Stimulated activated effector memory CD8-positive, alpha-beta T cell treated with anti-CD3 and anti-CD28 coated beads, Interleukin-12 subunit alpha, Interleukin-12 subunit beta, amount 100 ng/mL, for 72 hours (primary cell): ENCODE data around the gene FNDC3B.
"Not testable (repeated sequence)": the region's sequence is repeated elsewhere in the genome, so short reads cannot be mapped to it uniquely, and the experiment has no call there.

Experiments used
- ATAC-seq: fragments of 150-1000 bp; cut with Tn5 transposase; 2 replicates; pipeline ENCODE4 v1.10.0; 2021
- DNase-seq, 2 donors: peaks; one replicate each; pipeline ENCODE4 v3.0.0; 2021 to 2022; ENCODE audit warnings: low spot score in 2 of 2
- H3K27ac Mint-ChIP-seq: one replicate; pipeline ENCODE4 v1.8.0; 2022; ENCODE audit warnings: mild to moderate bottlenecking, mixed read lengths
- H3K36me3 Mint-ChIP-seq: one replicate; pipeline ENCODE4 v1.8.0; 2022; ENCODE audit warnings: mild to moderate bottlenecking, mixed read lengths
- H3K4me1 Mint-ChIP-seq: one replicate; pipeline ENCODE4 v1.8.0; 2022; ENCODE audit warnings: mixed read lengths
- H3K4me3 Mint-ChIP-seq: one replicate; pipeline ENCODE4 v1.8.0; 2022; ENCODE audit warnings: mild to moderate bottlenecking, mixed read lengths
- H3K9me3 Mint-ChIP-seq: one replicate; pipeline ENCODE4 v1.8.0; 2022; ENCODE audit warnings: mixed read lengths

FNDC3B gene

DNA sequence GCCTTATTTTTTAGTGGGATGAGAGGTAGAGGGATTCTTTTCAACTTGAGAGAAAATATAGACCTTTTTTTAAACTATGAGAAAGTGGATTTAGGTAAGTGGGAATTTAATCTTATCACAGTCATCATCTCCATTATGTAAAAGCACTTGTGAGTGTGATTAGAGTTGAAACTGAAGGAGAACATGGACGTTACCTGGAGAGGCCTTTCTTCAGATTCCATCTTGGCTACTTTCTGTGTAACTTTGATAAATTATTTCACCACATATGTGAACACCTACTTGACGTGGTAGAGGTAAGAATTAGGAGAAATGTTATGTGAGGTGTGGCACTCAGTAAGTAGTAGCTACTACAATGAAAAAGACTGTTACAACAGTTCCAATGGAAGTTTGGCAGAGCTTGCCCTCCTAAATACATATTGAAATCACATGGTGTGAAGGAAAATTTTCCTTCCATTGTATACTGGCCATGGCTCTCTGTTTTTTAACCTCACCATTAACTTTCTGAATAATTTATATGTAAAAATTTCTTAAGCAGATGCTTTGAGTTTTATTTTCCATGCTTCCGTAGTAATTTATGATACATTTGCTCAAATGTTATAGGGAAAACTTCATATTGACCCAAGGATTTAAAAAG, 193.3 kb downstream of the FNDC3B start:
- Mint-ChIP-seq H3K36me3 (peaks cover 18% of the 10 kb centered on the region), H3K4me1 (peaks cover 4% of the 10 kb centered on the region), H3K9me3 (no peaks in the 10 kb centered on the region), H3K27ac (no peak overlapping the region), H3K4me3 (no peak overlapping the region)
- DNase-seq (no peak), ATAC-seq (no peak)

DNA sequence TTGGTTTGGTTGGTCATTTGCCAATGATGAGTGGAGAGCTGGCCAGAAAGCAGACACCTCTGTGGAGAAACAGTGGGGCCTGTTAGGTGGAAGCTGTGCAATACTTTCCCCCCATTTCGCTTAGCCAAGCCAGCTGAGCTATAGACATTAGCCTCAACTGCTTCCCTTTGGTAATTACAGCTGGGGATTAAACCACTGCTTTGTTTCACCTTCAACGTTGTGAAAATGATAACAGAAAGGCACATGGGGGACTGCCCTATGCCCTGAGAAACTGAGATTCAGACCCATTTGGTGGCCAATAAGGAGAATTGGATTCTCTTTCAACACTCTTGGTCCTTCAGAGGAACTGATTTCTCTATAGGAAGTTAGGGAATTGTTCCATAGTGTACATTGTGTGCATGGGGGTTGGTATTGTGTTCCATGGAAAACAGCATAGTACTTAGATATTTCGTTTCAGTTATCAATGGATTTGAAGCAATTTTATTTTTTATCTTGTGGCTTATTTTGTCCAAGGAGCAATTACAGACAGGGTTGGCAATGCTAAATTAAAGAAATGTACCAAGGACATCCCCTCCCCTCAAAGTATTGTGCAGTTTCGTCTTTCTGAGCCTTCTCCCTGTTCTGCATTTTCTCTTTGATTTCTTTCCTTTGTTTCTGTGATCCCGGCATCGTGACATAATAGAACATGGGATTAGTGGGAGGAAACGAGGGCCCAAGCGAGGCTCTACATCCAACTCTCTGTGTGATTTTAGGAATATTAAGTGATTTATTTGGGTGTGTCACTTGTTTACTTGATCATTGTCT, 194.3 kb downstream of the FNDC3B start:
- H3K9me3 Mint-ChIP-seq: no peaks in the 10 kb centered on the region
- DNase-seq: no peak
- no peak overlapping the region for H3K4me3 Mint-ChIP-seq
- ATAC-seq: no peak
- peaks cover 4% of the 10 kb centered on the region for H3K4me1 Mint-ChIP-seq
- H3K36me3 Mint-ChIP-seq: peaks cover 11% of the 10 kb centered on the region
- no peak overlapping the region for H3K27ac Mint-ChIP-seq

DNA sequence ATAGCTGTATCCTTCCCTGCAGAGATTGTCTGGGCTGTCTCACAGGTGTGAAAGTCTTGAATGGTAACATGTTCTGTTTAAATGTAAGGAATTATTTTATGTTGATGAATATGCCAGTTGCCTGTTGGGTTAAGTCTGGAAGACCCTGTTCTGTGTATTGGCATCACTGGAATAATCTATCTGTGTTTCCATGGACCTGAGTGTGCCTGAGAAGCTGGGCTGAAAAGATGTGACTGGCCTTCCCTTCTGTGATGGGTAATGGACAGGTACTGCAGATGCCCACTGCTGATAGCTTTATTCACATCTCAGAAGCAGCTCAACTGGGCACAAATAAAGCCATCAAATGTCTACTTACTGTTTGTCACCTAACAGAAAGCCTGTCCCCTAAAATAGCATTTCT, 196.3 kb downstream of the FNDC3B start:
- ATAC-seq (no peak), DNase-seq (no peak)
- Mint-ChIP-seq H3K36me3 (no peaks in the 10 kb centered on the region), H3K27ac (no peak overlapping the region), H3K4me3 (no peak overlapping the region), H3K9me3 (no peaks in the 10 kb centered on the region), H3K4me1 (peaks cover 10% of the 10 kb centered on the region)

DNA sequence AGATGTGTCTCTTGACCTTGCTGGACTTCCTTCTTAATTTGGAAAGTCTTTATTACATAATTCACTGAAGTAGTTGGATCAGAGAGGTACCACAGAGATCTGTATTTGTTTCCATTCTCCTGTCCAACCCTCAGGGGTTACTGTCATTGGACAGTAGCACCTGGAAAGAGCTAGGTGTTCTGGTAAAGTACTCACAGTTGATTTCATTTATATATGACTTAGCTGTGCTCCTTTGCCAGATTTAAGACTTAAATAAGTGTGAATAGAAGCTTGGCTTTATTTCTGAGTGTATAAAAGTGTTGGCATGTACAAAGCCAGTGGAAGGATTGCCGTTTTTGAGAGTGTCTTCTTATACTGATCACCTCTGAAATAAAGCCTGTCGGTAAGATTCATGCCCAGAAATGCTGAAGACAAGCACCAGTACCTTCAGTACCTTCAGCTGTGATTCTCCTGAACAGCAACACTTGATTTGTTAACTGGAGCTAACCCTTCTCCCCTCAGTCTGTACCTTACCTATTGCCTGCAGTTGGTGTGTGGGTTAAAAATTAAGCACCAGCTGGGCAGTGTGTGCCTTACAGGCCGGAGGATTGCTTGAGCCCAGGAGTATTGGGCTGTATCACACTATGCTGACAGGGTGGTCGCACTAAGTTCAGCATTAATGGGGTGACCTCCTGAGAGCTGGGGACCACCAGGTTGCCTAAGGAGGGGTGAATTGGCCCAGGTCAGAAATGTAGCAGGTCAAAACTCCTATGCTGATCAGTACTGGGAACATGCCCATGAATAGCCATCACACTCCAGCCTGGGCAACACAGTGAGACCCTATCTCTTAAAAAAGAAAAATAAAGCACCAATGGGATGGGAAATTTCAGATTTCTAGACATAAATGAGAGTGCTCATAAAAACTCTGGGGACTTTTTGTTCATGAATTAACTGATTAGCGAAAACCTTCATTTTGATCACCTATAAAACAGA, 197.7 kb downstream of the FNDC3B start:
- H3K36me3 Mint-ChIP-seq: no peaks in the 10 kb centered on the region
- ATAC-seq: no peak
- no peaks in the 10 kb centered on the region for H3K9me3 Mint-ChIP-seq
- no peak for DNase-seq
- peaks cover 10% of the 10 kb centered on the region for H3K4me1 Mint-ChIP-seq
- H3K4me3 Mint-ChIP-seq: no peak overlapping the region
- H3K27ac Mint-ChIP-seq: no peak overlapping the region

DNA sequence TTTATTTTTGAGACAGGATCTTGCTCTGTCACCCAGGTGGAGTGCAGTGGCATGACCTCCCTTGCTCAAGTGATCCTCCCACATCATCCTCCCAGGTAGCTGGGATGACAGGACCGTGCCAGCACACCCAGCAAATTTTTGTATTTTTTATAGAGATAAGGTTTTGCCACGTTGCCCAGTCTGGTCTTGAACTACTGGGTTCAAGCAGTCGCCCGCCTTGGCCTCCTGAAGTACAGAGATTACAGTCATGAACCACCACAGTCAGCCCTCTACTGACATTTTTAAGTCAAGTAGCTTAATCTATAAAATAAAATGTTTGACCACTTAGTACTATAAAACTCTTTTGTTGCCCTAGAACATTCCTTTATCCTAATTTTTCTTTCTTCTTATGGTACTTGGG, 198.8 kb downstream of the FNDC3B start:
- DNase-seq (no peak), ATAC-seq (no peak)
- peaks cover 5% of the 10 kb centered on the region for H3K9me3 Mint-ChIP-seq
- no peak overlapping the region for H3K27ac Mint-ChIP-seq
- no peak overlapping the region for H3K4me3 Mint-ChIP-seq
- H3K36me3 Mint-ChIP-seq: no peaks in the 10 kb centered on the region
- H3K4me1 Mint-ChIP-seq: peaks cover 6% of the 10 kb centered on the region

DNA sequence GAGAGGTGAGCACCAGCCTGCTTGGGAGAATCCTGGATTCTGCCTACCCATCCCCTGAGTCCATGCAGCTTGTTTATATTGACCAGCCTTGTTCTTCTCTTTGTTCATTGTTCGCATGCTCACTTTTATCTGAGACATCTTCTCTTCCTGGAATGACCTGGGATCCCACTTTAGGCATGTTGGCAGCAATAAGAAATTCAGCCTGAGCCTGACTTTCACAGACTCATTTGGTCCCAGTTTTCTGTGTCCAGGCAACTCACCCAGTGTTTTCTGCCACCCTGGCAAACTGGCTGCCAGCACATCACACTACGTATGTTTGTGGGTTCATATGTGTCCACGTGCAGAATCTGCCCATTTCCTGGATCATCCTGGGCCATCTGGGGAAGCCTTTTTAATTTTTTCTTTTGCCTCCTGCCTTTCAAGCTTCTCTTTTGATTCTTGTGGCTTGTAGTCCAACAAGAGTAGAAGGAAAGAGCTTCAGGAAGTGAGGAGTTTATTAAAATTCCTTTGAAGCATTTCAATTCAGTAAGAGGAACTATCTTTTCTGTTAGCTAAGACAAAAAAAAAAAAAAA, 199.9 kb downstream of the FNDC3B start:
- Mint-ChIP-seq H3K4me3 (no peak overlapping the region), H3K9me3 (peaks cover 6% of the 10 kb centered on the region), H3K36me3 (no peaks in the 10 kb centered on the region), H3K4me1 (peaks cover 6% of the 10 kb centered on the region), H3K27ac (no peak overlapping the region)
- ATAC-seq: no peak
- DNase-seq: no peak

DNA sequence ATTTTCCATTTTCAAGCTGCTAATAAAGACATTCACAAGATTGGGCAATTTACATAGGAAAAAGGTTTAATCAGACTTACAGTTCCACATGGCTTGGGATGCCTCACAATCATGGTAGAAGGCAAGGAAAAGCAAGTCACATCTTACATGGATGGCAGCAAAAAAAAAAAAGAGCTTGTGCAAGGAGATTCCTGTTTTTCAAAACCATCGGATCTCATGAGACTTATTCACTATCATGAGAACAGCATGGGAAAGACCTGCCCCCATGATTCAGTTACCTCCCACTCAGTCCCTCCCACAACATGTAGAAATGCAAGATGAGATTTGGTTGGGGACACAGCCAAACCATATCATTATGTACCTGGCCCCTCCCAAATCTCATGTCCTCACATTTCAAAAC, 202.0 kb downstream of the FNDC3B start:
- ATAC-seq: no peak
- no peak for DNase-seq
- Mint-ChIP-seq H3K4me1 (peaks cover 6% of the 10 kb centered on the region), H3K9me3 (peaks cover 6% of the 10 kb centered on the region), H3K4me3 (no peak overlapping the region), H3K27ac (no peak overlapping the region), H3K36me3 (no peaks in the 10 kb centered on the region)

DNA sequence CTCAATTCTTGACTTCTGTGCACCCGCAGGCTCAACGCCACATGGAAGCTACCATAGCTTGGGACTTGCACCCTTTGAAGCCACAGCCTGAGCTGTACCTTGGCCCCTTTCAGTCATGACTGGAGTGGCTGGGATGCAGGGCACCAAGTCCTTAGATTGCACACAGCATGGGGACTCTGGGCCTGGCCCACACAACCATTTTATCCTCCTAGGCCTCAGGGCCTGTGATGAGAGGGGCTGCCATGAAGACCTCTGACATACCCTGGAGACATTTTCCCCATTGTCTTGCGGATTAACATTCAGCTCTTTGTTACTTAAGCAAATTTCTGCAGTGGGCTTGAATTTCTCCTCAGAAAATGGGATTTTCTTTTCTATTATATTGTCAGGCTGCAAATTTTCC, 203.1 kb downstream of the FNDC3B start:
- H3K9me3 Mint-ChIP-seq, DNase-seq, H3K27ac Mint-ChIP-seq, H3K4me3 Mint-ChIP-seq, H3K36me3 Mint-ChIP-seq, H3K4me1 Mint-ChIP-seq, ATAC-seq: not testable (repeated sequence)

DNA sequence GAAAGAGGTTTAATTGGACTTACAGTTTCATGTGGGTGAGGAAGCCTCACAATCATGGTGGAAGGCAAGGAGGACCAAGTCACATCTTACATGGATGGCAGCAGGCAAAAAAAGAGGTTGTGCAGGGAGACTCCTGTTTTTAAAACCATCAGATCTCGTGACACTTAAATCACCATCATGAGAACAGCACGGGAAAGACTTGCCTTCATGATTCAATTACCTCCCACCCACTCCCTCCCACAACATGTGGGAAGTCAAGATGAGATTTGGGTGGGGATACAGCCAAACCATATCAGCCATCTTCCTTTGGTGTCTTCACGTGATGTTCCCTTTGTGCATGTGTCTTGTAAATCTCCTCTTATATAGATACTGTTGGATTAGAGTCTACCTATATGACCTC, 204.0 kb downstream of the FNDC3B start:
- not testable (repeated sequence) for ATAC-seq, H3K27ac Mint-ChIP-seq, H3K36me3 Mint-ChIP-seq, H3K4me3 Mint-ChIP-seq, H3K9me3 Mint-ChIP-seq, DNase-seq
- H3K4me1 Mint-ChIP-seq: peaks cover 11% of the 10 kb centered on the region

DNA sequence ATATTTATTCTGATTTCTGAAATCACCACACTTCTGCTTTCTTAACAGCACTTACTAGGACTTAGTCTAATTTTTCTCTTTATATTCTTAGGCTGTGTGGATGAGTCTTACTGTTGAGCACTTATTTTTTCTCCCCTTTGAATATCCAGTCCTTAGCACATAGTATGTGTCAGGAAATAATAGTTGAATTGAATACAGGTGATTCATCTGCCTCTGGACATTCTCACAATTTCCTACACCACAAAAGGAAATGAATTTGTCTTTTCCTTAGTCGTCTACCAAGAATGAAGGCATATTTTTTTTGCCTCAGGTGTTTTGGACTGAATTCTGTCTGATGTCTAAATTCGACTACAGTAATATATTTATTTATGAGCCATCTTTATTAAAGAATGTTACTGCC, 204.6 kb downstream of the FNDC3B start:
- no peak overlapping the region for H3K27ac Mint-ChIP-seq
- peaks cover 10% of the 10 kb centered on the region for H3K4me1 Mint-ChIP-seq
- DNase-seq (no peak), ATAC-seq (no peak)
- H3K9me3 Mint-ChIP-seq: peaks cover 6% of the 10 kb centered on the region
- peaks cover 9% of the 10 kb centered on the region for H3K36me3 Mint-ChIP-seq
- H3K4me3 Mint-ChIP-seq: no peak overlapping the region

DNA sequence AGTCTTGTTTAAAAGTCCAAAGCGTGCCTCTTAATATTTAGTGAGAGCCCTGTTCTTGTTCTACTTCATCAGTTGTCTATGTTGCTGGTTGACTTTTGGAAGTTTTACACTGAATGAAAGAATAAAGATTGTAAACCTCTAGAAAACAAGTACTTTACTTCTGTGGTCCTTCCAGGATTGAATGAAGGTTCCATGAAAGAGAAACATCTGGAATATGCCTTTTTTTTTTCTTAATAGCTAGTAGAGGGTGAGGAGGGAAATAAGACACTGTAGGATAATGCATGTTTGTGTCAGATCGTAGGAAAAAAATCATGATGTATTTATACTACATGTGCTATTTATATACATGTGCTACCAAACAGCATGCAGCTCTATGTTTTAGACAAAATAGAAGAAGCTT, 205.9 kb downstream of the FNDC3B start:
- Mint-ChIP-seq H3K27ac (no peak overlapping the region), H3K4me3 (no peak overlapping the region), H3K4me1 (peaks cover 5% of the 10 kb centered on the region), H3K36me3 (peaks cover 9% of the 10 kb centered on the region), H3K9me3 (peaks cover 6% of the 10 kb centered on the region)
- ATAC-seq (no peak), DNase-seq (no peak)

DNA sequence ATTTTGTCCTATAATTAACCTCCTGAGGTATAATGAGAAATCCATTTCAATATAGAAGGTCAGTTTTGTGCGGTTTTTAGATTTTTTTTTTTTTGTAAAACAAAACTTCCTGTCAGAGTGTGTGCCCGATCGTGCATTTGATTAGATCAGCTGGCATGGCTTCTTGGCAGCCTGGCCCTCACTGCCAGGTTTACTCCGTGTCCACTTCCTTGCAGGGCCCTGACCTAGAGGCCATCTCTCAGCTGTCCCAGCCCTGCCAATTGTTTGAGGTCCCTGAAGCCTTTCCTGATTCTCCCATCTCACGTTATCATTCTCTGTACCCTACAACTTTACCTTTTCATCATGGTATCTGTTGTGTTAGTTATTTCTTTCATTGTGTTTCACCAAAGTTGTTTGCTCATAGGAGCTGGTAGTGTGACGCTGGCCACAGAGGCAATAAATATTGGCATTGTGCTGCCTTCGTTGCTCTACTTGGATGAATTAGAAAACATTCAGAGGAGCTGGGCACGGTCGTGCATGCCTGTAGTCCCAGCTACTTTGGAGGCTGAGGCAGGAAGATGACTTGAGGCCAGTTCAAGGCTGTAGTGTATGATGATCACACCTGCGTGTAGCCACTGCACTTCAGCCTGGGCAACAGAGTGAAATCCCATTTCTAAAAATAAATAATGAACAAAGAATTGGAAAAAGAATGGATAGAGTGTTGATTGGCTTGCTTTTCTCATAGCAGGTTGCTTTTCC, 206.9 kb downstream of the FNDC3B start:
- Mint-ChIP-seq H3K9me3 (peaks cover 6% of the 10 kb centered on the region), H3K4me3 (no peak overlapping the region), H3K36me3 (peaks cover 16% of the 10 kb centered on the region), H3K27ac (no peak overlapping the region), H3K4me1 (peaks cover 5% of the 10 kb centered on the region)
- no peak for ATAC-seq
- DNase-seq: no peak

DNA sequence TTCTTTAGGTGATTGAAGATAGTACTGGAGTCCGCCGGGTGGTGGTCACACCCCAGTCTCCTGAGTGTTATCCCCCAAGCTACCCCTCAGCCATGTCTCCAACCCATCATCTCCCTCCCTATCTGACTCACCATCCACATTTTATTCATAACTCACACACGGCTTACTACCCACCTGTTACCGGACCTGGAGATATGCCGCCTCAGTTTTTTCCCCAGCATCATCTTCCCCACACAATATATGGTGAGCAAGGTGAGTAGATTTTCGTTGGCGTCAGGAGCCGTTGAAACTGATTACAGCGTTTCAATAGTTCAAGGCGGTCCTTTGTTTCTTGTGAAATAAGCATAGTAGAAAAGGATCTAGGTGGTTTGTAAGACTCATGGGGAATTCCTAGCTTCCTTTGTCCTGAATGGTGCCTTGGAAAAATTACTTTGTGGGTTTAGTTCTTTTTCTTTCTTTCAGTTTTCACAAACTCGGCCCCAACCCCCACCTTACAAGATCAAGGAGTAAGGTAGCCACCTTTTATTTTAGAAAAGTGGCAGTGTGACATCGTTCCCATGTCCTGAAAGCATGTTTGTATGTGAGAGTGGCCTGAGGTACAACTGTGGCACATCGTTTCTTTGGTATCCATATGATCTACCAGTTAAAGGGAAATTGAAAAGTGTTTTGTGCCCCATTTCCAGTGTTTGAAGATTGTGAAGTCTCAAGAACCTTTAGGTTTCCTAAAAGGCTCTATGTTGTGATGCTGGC, 208.3 kb downstream of the FNDC3B start:
- no peak overlapping the region for H3K27ac Mint-ChIP-seq
- peaks cover 5% of the 10 kb centered on the region for H3K4me1 Mint-ChIP-seq
- no peak overlapping the region for H3K4me3 Mint-ChIP-seq
- peaks cover 22% of the 10 kb centered on the region for H3K36me3 Mint-ChIP-seq
- ATAC-seq (no peak), DNase-seq (no peak)
- peaks cover 6% of the 10 kb centered on the region for H3K9me3 Mint-ChIP-seq

DNA sequence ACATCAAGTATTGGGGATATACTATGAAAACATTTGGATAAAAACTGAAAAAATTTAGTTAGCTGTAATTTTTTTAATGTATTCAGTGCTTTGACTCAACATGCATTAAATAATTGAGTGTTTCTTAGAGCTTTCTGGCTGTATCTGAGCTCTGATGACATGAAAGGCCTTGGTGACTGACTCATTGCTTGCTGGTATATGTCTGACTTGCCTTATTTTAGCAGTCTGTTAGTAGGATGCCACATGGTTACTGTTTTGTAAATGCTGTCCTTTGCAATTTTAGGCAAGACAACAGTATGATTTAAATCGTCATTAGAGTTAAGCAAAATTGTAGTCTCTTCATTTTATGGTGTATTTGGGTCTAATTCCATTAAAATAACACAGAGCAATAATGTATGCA, 209.7 kb downstream of the FNDC3B start:
- Mint-ChIP-seq H3K9me3 (no peaks in the 10 kb centered on the region), H3K36me3 (peaks cover 34% of the 10 kb centered on the region), H3K4me1 (peaks cover 5% of the 10 kb centered on the region), H3K4me3 (no peak overlapping the region), H3K27ac (no peak overlapping the region)
- DNase-seq (no peak), ATAC-seq (no peak)
